Panc1 (cell line): Measurements from ENCODE around the gene CLEC4M. TPM values are rescaled to one million over a fixed set of nuclear protein-coding genes. Genes with fewer than 3 reads are reported as not detected.

Source experiments
- ATAC-seq: fragments of 200-7000 bp; cut with Tn5 transposase; 2 replicates; pipeline ENCODE4 v1.9.1; 2020; ENCODE audit warnings: mild to moderate bottlenecking, moderate library complexity
- BruUV-seq: library from RNA; stranded (reverse); fragments of 400-500 nt; replicated peaks from 2 replicates; lab custom pipeline; 2021; lab: Mats Ljungman, UMichigan
- CTCF ChIA-PET: fragments of 300-600 bp; sonication (Branson Sonifier 250); formaldehyde crosslinking; loops from one replicate; lab custom pipeline; 2022; ENCODE audit warnings: antibody characterized with exemption; lab: Charles Lee
- POLR2A ChIA-PET: fragments of 300-600 bp; sonication (Branson Sonifier 250); formaldehyde crosslinking; loops from one replicate; lab custom pipeline; 2022; ENCODE audit warnings: antibody characterized with exemption; lab: Charles Lee
- DNase-seq: peaks from one replicate; pipeline ENCODE4 v3.0.0-alpha.2; 2010; ENCODE audit warnings: low read depth, low spot score
- H3K27ac ChIP-seq: 2 replicates; pipeline ENCODE4 v1.5.1; 2011; ENCODE audit warnings: mild to moderate bottlenecking, low read length, inconsistent platforms
- H3K27me3 ChIP-seq: fragments of 200-500 bp; sonication (Bioruptor generic); 2 replicates; pipeline ENCODE4 v1.6.0; 2014; ENCODE audit warnings: low read length, inconsistent platforms; ENCODE audit not compliant: control insufficient read depth, insufficient read depth
- H3K36me3 ChIP-seq: fragments of 200-500 bp; sonication (Bioruptor generic); 2 replicates; pipeline ENCODE4 v1.5.1; 2014; ENCODE audit warnings: inconsistent platforms, mild to moderate bottlenecking, low read length, moderate library complexity; ENCODE audit not compliant: control insufficient read depth, insufficient read depth
- H3K4me1 ChIP-seq: 2 replicates; pipeline ENCODE4 v1.5.1; 2011; ENCODE audit warnings: inconsistent platforms, mild to moderate bottlenecking, low read length, moderate library complexity; ENCODE audit not compliant: control insufficient read depth, insufficient read depth
- H3K4me3 ChIP-seq, 2 experiments: 2 replicates each; pipeline ENCODE4 v1.5.1; 2011 to 2012; ENCODE audit warnings: low read depth in 2 of 2, low read length in 2 of 2, mild to moderate bottlenecking in 2 of 2, inconsistent platforms in 1 of 2, moderate library complexity in 1 of 2
- H3K9me3 ChIP-seq: fragments of 200-500 bp; sonication (Bioruptor generic); 2 replicates; pipeline ENCODE4 v1.5.1; 2014; ENCODE audit warnings: low read depth, mild to moderate bottlenecking, inconsistent platforms, low read length, moderate library complexity; ENCODE audit not compliant: control insufficient read depth, insufficient read depth
- CTCF ChIP-seq: fragments of 450-650 bp; IDR thresholded peaks from 2 replicates; pipeline ENCODE4 v1.5.1; 2017; ENCODE audit warnings: mild to moderate bottlenecking
- POLR2AphosphoS5 ChIP-seq: IDR thresholded peaks from 2 replicates; pipeline ENCODE4 v1.6.1; 2012; ENCODE audit warnings: mild to moderate bottlenecking, low read depth, low read length, moderate library complexity
- REST ChIP-seq, 2 experiments: IDR thresholded peaks; 2 replicates each; pipeline ENCODE4 v1.6.1; 2011 to 2012; ENCODE audit warnings: low read depth in 2 of 2, control low read depth in 1 of 2, low read length in 1 of 2, mild to moderate bottlenecking in 1 of 2, moderate library complexity in 1 of 2; ENCODE audit not compliant: insufficient read depth in 1 of 2
- SIN3A ChIP-seq: IDR thresholded peaks from 2 replicates; pipeline ENCODE4 v1.6.1; 2012; ENCODE audit warnings: low read depth, mild to moderate bottlenecking, low read length, moderate library complexity, borderline replicate concordance; ENCODE audit not compliant: insufficient read depth
- TCF7L2 ChIP-seq: IDR thresholded peaks from 2 replicates; pipeline ENCODE4 v1.6.1; 2011; ENCODE audit warnings: mild to moderate bottlenecking, low read depth, low read length, inconsistent platforms
- in situ Hi-C: cut with HindIII; loops from 2 replicates; pipeline ENCODE4 v1.10.0; 2016; ENCODE audit warnings: low sequenced_read_pairs, low pct_unique_long_range_greater_than_20kb
- intact Hi-C: fragments of 100-400 bp; cut with micrococcal nuclease; formaldehyde crosslinking; loops from one replicate; pipeline ENCODE4 v1.10.0; 2022; ENCODE audit not compliant: unreplicated experiment
- total RNA-seq: library from RNA; stranded (reverse); gene quantifications from one replicate; pipeline ENCODE4 v1.2.1, GENCODE V29; 2021; ENCODE audit not compliant: unreplicated experiment

CLEC4M gene
- total RNA-seq, 1 experiment from 2014 or later: not detected

- Histone ChIP-seq H3K36me3 (no peaks in the 10 kb centered on the region), H3K27ac (no peak overlapping the region), H3K4me1 (no peaks in the 10 kb centered on the region; the same call in 1 of the 2 replicates), H3K4me3 (no peak overlapping the region), H3K27me3 (no peaks in the 10 kb centered on the region), H3K9me3 (no peaks in the 10 kb centered on the region)
- POLR2A ChIA-PET: no interaction called here
- intact Hi-C loops: no loop called here
- no TSS peak for BruUV-seq
- in situ Hi-C loops: no loop called here
- CTCF ChIA-PET: no interaction called here
- TF ChIP-seq SIN3A (no peak), REST (IDR thresholded peaks at IDR 0.05; ENCODE audit: insufficient read depth in 1 of 2, low read depth in 2 of 2, low read length in 1 of 2) (no peak), TCF7L2 (no peak), CTCF (no peak), POLR2AphosphoS5 (no peak)
- no peak for ATAC-seq
- no peak for DNase-seq
Observed at GRCh38 chr19:7769171-7769570, 6.1 kb downstream of the CLEC4M start.

GRCh38 chr19:7771072-7771471 is 8.0 kb downstream of the CLEC4M start:
- ATAC-seq (no peak), DNase-seq (no peak)
- Histone ChIP-seq H3K36me3 (no peaks in the 10 kb centered on the region), H3K27ac (no peak overlapping the region), H3K4me1 (no peaks in the 10 kb centered on the region; the same call in 1 of the 2 replicates), H3K4me3 (no peak overlapping the region), H3K27me3 (no peaks in the 10 kb centered on the region), H3K9me3 (no peaks in the 10 kb centered on the region)
- TF ChIP-seq TCF7L2 (no peak), POLR2AphosphoS5 (no peak), REST (IDR thresholded peaks at IDR 0.05; ENCODE audit: insufficient read depth in 1 of 2, low read depth in 2 of 2, low read length in 1 of 2) (no peak), CTCF (no peak), SIN3A (no peak)
- BruUV-seq: no TSS peak
- intact Hi-C loops (no loop called here), in situ Hi-C loops (no loop called here)
- ChIA-PET POLR2A (no interaction called here), CTCF (interaction anchor here (0.9 kb wide), 1 partner anchor 10 kb away, joined by 3 read pairs; no protein-coding TSS in a partner anchor)
